DMS114 treated with DMSO at 0.1 percent for 48 hours (cell line): Measurements from ENCODE around the gene MVB12A.

Experiments used
- DNase-seq: peaks from one replicate; lab custom pipeline; 2025; ENCODE audit not compliant: unreplicated experiment; lab: John Stamatoyannopoulos, UW

MVB12A gene

DNA sequence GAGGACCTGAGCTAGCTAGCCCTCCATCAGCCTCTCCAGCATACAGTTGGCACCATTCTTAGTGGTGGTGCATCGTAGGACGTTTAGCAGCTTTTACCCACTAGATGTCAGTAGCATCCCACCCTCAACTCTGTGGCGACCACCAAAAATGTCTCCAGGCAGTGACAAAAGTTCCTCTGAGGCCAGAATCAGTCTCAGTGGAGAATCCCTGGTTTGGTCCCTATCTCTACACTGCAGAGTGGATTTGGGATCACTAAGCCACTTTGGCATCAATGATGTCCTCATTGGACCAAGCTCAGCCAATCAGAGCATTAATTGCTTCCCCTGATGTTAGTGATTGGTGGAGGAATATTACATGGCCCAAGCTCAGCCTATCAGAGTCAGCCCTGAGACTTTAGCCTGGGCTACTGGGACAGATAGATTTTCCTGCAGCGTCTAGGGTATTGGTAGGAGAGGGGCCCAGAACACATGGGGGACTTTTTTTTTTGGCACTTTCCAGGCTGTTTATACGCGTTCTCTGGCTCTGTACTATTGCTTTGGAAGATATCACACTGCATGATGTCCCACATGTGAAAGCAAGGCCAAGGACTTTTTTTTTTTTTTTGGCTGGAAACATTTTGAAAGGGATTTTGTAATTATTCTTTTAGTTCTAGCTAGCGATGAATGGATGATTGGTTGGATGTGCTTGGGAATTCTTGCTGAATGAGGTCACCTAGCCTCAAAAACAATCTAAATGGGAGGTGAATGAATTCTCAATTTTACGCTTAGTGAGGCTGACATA lies 21.6 kb downstream of the MVB12A start:
- DNase-seq, result peak; percentile 48

DNA sequence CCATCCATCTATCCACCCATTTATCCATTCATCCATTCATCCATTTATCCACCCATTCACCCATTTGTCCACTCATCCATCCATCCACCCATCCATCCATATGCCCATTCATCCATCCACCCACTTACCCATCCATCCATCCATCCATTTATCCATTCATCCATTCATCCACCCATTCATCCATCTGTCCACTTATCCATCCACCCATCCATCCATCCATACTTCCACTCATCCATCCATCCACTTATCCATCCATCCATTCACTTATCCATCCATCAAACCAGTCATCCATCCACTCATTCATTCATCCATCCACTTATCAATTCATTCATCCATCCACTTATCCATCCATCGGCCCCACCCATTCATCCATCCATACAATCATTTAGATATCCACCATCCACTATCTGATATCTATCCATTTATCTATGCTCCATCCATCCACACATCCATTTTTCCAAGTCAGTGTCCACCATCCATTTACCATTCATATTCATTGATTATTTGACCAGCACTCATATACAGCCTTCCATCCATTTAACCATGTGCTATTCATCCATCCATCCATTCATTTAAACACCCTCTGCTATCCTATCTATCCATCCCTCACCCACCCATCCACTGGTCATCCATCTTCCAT lies 25.8 kb downstream of the MVB12A start:
- DNase-seq, result no peak

DNA sequence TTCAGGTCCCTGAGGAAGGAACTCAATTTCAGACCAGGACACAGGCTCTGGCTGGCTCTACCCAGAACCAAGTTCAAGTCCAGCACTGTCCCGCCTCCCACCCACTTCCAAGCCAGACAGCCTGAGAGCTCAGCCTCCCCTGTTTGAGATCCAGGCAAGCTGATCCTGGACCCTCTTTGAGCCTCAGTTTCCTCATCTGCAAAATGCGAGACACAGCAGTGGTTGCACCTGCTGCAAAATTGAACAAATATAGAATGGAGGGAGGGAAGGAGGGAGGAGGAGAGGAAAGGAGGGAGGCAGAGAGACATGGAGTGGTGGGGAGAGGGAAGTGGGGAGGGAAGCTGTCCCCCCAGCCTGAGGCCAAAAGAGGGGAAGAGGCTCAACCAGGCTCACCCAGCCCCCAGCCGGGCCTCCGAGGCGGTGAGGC lies 27.9 kb downstream of the MVB12A start:
- no peak for DNase-seq

DNA sequence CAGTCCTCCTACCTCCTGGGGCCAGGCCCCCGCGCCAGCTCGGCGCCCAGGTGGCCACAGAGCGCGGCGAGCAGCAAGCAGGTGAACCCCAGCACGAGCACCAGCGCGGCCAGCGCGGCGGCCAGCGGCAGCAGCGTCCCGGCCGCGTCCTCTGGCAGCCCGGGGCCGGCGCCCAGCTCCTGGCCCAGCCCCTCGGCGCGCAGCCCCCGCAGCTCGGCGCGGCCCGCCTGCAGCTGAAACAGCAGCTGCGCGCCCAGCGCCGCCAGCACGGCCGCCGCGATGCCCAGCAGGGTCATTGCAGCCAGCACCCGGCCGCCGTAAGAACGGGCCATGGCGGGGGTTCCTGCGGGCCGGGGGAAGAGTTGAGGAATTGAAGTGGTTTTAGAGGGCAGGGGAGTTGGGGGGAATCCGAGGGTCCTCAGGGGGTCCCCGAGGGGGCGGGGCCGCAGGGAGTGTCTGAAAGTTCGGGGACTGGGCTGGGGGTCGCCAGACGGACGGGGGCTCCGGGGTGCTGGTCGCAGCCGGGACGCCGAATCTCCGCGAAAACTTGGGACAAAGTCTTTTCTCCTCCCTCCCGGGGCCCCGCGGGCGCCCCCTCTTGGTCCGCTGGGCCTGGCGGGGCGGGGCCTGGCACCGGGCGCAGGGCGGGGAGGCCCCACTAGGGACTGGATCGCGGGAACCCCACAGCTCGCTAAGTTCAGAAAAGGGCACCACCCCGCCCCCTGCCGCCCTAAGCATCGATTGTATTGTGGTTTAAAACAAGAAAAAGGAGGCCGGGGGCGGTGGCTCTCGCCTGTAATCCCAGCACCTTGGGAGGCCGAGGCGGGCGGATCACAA lies 28.5 kb downstream of the MVB12A start, which contains the start of gene TMEM221:
Gene TMEM221 (minus strand): TSS at position 538 of the 837 bp plus-strand sequence. CDS start 206 bp downstream, at position 332.
- DNase-seq, result peak; percentile 52

DNA sequence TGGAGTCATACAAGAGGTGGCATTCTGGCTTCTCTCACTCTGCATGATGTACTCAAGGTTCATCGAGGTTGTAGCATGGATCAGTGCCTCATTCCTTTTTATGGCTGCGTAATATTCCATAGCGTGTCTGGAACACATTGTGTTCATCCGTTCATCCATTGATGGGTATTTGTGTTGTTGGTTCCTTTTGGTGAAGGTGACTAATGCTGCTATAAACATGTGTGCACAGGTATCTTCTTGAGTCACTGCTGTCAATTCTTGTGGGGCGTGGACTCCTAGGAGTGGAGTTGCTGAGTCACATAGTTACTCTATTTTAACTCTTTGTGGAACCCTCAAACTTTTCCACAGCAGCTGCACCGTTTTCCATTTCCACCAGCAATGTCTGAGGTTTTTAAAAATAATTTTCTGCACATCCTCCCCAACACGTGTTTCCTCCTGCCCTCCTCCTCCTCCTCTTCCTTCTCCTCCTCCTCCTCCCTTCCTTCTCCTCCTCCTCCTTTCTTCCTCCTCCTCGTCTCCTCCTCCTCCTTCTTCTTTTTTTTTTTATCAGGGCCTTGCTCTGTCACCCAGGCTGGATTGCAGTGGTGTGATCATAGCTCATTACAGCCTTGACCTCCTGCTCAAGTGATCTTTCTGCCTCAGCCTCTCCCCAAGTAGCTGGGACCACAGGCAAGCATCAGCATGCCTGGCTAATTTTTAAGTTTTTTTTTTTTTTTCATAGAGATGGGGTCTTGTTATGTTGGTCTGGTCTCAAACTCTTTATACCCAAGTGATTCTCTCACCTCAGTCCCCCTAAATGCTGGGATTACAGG lies 30.6 kb downstream of the MVB12A start:
- no peak for DNase-seq

DNA sequence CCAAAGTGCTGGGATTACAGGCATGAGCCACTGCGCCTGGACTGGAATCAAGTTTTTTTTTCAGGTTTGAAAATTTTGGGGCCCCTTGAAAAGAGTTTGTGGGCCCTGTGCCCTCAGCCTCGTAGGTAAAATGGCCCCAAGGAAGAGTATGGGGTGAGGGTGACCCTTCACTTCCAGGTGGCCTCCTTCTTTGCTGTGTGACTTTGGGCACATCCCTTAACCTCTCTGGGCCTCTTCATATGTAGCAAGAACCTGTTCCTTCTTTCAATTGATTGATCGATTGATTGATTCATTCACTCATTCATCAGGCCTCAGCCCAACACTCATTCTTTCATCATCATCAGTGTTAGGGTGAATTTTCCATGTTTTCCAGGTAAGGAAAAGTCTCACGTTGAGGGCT lies 32.0 kb downstream of the MVB12A start:
- no peak for DNase-seq

DNA sequence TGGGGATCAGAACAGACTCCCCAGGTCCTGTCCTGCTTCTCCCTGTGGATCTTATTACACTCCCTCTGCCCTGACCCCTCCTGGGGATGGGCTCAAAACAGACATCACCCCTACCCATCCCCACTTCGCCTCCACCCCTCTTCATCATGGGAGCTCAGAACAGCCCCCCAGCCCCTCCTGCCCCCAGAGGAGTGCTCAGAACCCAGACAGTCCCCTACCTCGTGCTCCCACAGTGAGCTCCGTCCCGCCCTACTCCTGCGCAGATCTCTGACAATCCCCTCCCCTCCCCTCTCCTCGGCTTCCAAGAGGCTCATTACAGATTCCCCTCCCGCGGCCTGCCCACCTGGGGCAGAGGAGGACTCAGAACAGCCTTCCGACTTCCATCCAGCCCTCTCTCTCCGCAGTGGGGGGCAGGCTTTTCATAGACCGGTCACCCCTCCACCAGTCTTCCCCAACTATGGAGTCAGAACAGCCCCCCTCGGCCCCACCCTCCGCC lies 34.8 kb downstream of the MVB12A start:
- no peak for DNase-seq

DNA sequence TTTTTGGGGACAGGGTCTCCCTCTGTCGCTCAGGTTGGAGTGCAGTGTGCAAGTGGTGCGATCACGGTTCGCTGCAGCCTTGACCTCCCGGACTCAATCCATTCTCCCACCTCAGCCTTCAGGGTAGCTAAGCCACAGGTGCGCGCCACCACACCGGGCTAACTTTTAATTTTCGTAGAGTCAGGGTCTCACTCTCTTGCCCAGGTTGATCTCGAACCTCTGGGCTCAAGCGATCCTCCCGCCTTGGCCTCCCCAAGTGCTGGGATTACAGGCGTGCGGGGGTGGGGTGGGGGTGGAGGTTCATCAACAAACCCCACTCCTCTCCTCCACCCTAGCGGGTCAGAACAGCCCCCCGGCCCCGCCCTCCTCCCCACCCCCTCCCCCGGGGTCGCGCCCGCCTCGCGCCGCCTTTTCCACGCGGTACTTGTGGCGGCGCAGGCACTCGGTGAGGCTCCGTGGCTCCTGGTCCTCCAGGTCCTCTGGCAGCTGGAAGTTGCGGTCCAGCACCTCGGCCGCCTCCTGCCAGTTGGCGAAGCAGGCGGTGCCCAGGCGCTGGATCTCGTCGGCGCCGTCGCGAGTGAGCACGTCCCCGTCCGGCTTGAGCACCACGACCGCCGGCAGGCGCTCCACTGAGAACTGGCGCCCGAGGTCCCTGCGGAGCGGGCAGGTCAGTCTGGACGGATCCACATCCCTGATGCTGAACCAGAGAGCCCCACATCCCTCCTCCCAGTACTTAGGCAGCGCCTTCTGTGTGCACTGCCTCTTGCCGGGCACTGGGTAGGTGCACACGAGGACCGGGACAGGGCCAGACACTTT lies 35.7 kb downstream of the MVB12A start:
- no peak for DNase-seq

DNA sequence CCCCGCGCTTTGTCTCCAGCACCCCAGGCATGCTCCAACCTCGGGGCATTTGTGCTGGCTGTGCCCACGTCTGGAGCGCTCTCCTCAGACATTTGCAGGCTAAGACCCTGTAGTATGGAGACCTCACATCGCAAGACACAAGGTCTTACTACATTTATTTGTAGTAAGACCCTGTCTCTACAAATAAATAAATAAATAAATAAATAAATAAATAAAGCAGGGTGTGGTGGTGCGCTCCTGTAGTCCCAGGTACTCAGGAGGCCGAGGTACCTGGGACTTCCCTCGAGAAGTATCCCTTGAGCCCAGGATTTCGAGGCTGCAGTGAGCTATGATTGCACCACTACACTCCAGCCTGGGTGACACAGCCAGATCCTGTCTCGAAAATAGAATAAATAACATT lies 36.3 kb downstream of the MVB12A start:
- no peak for DNase-seq

DNA sequence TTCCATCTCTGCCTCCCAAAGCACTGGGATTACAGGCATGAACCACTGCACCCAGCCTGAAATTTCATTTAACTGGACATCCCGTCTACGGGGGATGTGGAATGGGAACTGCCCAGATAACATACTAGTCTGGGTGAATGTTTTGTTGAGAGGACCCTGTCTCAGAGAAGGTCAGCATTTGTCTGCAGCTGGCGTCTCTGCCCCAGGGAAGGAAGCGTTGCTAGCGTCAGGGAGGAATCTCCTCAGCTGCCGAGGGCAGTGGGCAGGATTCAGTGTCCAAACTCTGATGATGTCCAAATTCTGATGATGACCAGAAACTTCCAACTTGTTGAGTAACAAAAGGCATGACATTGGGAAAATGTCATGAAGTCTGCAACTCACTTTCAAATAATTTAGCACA lies 37.8 kb downstream of the MVB12A start:
- no peak for DNase-seq

DNA sequence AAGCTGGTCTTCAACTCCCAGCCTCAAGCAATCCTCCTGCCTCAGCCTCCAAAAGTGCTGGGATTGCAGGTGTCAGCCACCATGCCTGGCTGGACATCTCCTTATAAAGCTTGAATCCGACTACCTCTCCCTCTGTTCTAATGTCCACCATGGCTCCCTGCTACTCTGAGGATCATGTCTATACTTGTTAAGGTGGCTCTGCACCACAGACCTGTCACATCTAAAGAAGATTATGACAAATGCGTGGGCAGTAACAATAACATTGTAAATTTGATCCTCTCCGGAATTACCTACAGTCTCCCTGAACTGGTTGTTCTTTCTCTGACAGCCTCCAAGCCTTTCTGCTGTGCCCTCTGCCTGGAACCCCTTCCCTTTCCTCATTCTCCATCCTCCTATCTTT lies 39.1 kb downstream of the MVB12A start:
- no peak for DNase-seq

DNA sequence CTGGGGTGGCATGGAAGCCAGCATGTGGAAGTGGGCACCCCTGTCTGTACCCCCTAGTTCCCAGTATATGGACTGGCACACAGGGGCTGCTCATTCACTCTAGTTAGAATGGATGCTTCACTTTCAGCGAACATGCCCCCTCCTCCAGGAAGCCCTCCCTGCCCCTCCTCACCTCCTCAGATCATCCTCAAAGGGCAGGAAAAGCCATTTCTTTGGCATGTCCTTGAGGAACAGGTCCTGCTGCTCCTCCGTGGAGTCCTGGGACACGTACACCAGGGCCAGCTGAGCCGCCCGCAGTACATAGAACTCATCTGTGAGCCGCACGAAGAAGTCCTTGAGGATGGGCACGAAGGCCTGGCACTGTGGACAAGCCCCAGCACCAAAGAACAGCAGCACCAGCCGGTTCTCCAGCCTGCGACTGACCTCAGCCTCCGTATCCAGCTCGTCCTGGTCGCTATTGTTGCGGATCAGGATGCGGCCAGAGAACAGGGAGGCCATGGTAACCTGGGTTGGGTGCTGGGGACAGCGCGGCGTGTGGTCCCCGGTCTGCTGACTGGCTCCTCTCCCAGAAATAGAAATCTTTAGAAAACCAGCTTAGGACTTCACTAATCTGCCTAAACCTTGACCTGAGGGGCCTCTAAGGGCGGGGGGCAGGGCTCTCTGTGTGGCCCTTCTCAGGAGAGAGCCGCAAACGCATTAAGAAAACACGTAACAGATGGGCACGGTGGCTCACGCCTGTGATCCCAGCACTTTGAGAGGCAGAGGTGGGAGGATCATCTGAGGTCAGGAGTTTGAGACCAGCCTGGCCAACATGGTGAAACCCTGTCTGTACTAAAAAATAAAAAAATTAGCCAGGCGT lies 40.8 kb downstream of the MVB12A start, which contains the start of gene NXNL1:
Gene NXNL1 (minus strand): TSS at position 555 of the 859 bp plus-strand sequence. CDS start 57 bp downstream, at position 498.
- no peak for DNase-seq

DNA sequence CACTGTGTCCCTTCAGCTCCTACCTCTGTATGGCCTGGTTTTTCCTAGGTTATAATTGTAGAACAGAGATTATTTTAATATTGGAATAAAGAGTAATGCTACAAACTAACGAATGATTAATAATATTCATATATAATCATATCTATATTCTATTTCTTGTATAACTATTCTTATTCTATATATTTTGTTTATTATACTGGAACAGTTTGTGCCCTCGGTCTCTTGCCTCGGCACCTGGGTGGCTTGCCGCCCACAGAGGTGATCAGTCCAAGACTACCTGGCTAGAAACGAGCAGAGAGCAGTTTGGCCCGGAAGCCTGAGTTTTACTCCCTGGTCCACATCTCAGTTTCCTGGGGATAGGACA lies 46.6 kb downstream of the MVB12A start:
- no peak for DNase-seq

DNA sequence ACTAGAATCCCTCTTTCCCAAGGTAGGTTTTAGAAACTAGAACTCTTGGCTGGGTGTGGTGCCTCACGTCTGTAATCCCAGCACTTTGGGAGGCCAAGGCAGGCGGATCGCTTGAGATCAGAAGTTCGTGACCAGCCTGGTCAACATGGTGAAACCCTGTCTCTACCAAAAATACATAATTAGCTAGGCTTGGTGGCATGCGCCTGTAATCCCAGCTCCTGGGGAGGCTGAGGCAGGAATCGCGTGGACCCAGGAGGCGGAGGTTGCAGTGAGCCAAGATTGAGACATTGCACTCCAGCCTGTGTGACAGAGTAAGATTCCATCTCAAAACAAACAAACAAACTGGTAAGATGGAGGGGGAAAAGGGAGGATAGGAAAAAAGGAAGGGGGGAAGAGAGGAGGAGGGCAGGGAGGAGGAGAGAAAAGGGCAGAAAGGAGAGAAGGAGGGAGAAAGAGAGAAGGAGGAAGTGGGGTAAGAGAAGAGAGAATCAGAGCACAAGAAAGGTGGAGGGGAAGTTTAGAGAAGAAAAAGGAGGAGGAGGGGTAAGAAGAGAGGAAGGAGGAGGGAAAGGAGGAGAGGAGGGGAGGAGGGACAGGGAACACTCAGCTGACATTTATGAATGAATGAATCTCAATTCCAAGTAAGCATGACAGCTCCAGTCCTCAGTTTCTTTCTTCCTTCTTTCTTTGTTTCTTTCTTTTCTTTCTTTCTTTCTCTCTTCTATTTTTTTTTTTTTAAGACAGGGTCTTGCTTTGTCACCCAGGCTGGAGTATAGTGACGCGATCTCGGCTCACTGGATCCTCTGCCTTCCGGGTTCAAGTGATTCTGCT lies 47.8 kb downstream of the MVB12A start:
- DNase-seq, result no peak

DNA sequence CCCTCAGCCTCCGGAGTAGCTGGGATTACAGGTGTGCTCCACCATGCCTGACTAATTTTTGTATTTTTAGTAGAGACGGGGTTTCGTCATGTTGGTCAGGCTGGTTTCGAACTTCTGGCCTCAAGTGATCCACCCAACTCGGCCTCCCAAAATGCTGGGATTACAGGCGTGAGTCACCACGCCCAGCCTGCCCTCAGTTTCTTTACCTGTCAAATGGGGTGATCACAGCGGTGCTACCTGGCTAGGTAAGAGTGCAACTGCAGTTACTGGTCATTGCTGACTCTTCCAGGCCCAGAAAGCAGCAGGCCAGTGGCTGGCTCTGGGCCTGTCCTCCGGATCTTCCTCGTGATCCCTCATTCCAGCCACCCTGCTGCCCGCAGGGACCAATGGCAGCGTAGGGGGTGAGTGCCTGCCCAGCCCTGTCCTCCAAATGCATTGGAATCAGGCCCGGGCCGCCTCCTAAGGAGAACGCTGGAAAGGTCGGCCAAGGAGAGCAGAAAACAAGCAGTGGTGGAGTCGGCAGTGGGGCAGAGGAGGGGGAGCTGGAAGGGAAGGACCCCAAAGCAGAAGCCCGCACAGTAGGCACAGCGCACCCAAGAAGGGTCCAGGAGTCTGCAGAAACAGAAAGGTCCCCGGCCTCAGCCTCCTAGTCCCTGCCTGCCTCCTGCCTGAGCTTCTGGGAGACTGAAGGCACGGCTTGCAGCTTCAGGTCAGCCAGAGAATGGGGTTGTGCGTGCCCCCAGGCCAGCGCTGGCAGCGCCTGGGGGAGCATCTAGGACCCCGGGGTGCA lies 48.6 kb downstream of the MVB12A start:
- no peak for DNase-seq

DNA sequence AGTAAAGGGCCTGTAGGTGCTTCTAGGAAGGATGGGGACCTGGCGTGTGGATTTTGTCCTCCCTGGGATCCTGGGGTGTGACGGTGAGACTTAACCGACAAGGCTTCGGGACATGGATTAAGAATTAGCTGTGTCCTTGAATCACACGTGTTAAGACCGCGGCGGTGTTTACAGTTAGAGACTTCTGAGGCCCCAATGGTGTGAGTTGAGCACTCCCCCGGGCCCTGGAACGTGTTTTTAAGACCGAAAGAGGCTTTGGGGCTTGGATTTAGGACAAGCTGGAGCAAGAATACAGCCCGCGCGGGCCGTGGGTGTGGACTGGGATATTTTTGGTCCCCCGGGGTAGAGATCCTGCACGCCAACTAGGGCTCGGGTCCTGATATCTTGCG lies 49.2 kb downstream of the MVB12A start:
- DNase-seq, result peak; percentile 55

DNA sequence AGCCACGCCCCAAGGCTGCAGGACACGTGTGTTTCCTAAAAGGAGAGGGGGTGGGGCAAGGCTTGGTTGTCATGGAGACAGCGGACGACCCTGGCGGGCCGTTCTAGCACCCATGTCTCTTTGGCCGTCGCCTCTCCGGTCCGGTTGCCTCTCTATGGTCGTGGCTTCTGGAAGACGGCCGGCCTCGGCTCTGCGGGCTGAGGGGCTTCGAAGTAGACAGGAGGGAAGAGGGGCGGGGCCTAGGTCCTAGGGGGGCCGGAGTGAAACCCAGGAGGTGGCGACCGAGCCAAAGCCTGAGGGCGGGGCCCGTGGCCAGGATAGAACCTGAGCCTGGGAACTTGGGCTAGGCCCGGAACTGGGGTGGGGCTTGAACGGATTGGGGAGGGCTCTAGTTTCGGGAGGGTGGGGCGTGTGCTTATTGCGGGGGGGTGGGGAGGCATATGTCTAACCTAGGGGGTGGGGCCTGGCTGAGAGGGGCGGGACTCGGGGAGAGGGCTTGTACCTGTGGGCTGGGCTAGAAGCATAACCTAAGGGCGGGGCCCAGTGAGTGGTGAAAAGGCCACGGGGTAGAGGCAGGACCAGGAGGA lies 49.7 kb downstream of the MVB12A start:
- peak; percentile 97 for DNase-seq
